K562 (cell line): ENCODE results near the gene NDUFA3. TPM values are rescaled to one million over a fixed set of nuclear protein-coding genes. Genes with fewer than 3 reads are reported as not detected.

Experiments used
- ARNT ChIP-seq, 2 experiments: fragments of 450-650 bp; IDR thresholded peaks; 2 replicates each; pipeline ENCODE4 v1.6.1; 2016; ENCODE audit warnings: mild to moderate bottlenecking in 1 of 2
- CTCF ChIP-seq, 3 experiments: IDR thresholded peaks in 2 of 3; conservative IDR thresholded peaks in 1 of 3; 2 replicates each; pipeline ENCODE4 v1.5.1; 2011 to 2012; ENCODE audit warnings: low read length in 3 of 3, mild to moderate bottlenecking in 3 of 3, control low read depth in 2 of 3, improper control_type of control experiment in 1 of 3, inconsistent platforms in 1 of 3, low read depth in 1 of 3, mixed read lengths in 1 of 3, moderate library complexity in 1 of 3; ENCODE audit not compliant: insufficient read depth in 2 of 3
- DACH1 ChIP-seq: fragments of 450-650 bp; IDR thresholded peaks from 2 replicates; pipeline ENCODE4 v1.6.1; 2018; ENCODE audit not compliant: partially characterized antibody
- FIP1L1 ChIP-seq: fragments of 200-400 bp; formaldehyde crosslinking; IDR thresholded peaks from 2 replicates; pipeline ENCODE4 v1.6.1; 2018; ENCODE audit warnings: mild to moderate bottlenecking, low read depth, low read length; ENCODE audit not compliant: poor library complexity, severe bottlenecking
- FUS ChIP-seq: fragments of 200-400 bp; formaldehyde crosslinking; optimal IDR thresholded peaks from 2 replicates; pipeline ENCODE3; 2017; ENCODE audit warnings: low read depth, low read length
- HNRNPUL1 ChIP-seq: fragments of 200-400 bp; formaldehyde crosslinking; IDR thresholded peaks from 2 replicates; pipeline ENCODE4 v1.6.1; 2017; ENCODE audit warnings: low read length
- KLF6 ChIP-seq: fragments of 250-450 bp; sonication (Bioruptor Pico); IDR thresholded peaks from 2 replicates; pipeline ENCODE4 v1.4.0; 2020; ENCODE audit warnings: mild to moderate bottlenecking, moderate library complexity, borderline replicate concordance
- POLR2A ChIP-seq: fragments of 450-650 bp; conservative IDR thresholded peaks from 2 replicates; pipeline ENCODE4 v1.6.1; 2016
- POLR2G ChIP-seq: fragments of 200-400 bp; formaldehyde crosslinking; IDR thresholded peaks from 2 replicates; pipeline ENCODE4 v1.6.1; 2017; ENCODE audit warnings: low read depth, mild to moderate bottlenecking, antibody characterized with exemption, low read length, moderate library complexity
- RBFOX2 ChIP-seq: fragments of 200-400 bp; formaldehyde crosslinking; IDR thresholded peaks from 2 replicates; pipeline ENCODE4 v1.6.1; 2017; ENCODE audit warnings: low read depth, mild to moderate bottlenecking, low read length, moderate library complexity
- RBM22 ChIP-seq: fragments of 200-400 bp; formaldehyde crosslinking; IDR thresholded peaks from 2 replicates; pipeline ENCODE4 v1.6.1; 2018; ENCODE audit warnings: low read length, low read depth; ENCODE audit not compliant: poor library complexity, severe bottlenecking
- SOX6 ChIP-seq: fragments of 450-650 bp; IDR thresholded peaks from 2 replicates; pipeline ENCODE4 v1.6.1; 2014; ENCODE audit warnings: mild to moderate bottlenecking
- SUPT5H ChIP-seq: fragments of 450-650 bp; IDR thresholded peaks from 2 replicates; pipeline ENCODE4 v1.6.1; 2016
- ZNF184 ChIP-seq: sonication (generic); formaldehyde crosslinking; IDR thresholded peaks from 2 replicates; pipeline ENCODE4 v1.5.0; 2020; ENCODE audit warnings: missing genetic modification reagents
- polyA plus RNA-seq, 8 experiments: library from polyadenylated mRNA; depleted of rRNA in 4 of 8; stranded (reverse) in 5 of 8; unstranded in 3 of 8; fragments of >200 nt; fragmentation: Nextera tagmentation in 2 of 8; fragmentation: Illumina TruSeq in 1 of 8; extraction: Ambion mirVana in 2 of 8; extraction: Trizol in 1 of 8; gene quantifications; 2 replicates each; pipeline versions ENCODE4 v1.2.1 to v1.2.3, GENCODE V29; 2011 to 2014; ENCODE audit warnings: inconsistent platforms in 1 of 8, missing spikeins in 1 of 8
- total RNA-seq, 7 experiments: library from RNA; depleted of rRNA in 6 of 7; stranded (reverse); fragments of >200 nt in 6 of 7; fragmentation: Illumina TruSeq in 2 of 7; extraction: Trizol in 2 of 7; gene quantifications; 2 replicates each; pipeline versions ENCODE4 v1.2.1 to v1.2.3, GENCODE V29; 2011 to 2021; ENCODE audit warnings: low replicate concordance in 1 of 7
- TF ChIP-seq, protein P1 (sequence below): fragments of 200-400 bp; formaldehyde crosslinking; IDR thresholded peaks from 2 replicates; pipeline ENCODE4 v1.6.1; 2017; ENCODE audit warnings: mild to moderate bottlenecking, low read depth, low read length, moderate library complexity
- TF ChIP-seq, protein P2 (sequence below): sonication (generic); formaldehyde crosslinking; IDR thresholded peaks from 2 replicates; pipeline ENCODE4 v1.8.1; 2023; ENCODE audit warnings: mild to moderate bottlenecking, missing genetic modification reagents

NDUFA3 gene
- total and polyA plus RNA-seq, 9 of the 15 experiments (the other 6 are each of a cell fraction or from before 2014, with no cell fraction given) = 39.2 to 279 (median 138) TPM

- TF ChIP-seq CTCF (IDR thresholded peaks at IDR 0.05 in 2 of 3, conservative IDR thresholded peaks at IDR 0.05 in 1 of 3; ENCODE audit: insufficient read depth in 2 of 3, low read depth in 1 of 3, low read length in 3 of 3) = 0 out of 6 replicates have a peak, but pooled peaks of 2 of the 3 experiments have one; percentile 13 to 22
- no peak for TF ChIP-seq ZNF184 (CRISPR knock-in tag)
- no peak for TF ChIP-seq ARNT (IDR thresholded peaks at IDR 0.05)
- TF ChIP-seq, protein P1, sequence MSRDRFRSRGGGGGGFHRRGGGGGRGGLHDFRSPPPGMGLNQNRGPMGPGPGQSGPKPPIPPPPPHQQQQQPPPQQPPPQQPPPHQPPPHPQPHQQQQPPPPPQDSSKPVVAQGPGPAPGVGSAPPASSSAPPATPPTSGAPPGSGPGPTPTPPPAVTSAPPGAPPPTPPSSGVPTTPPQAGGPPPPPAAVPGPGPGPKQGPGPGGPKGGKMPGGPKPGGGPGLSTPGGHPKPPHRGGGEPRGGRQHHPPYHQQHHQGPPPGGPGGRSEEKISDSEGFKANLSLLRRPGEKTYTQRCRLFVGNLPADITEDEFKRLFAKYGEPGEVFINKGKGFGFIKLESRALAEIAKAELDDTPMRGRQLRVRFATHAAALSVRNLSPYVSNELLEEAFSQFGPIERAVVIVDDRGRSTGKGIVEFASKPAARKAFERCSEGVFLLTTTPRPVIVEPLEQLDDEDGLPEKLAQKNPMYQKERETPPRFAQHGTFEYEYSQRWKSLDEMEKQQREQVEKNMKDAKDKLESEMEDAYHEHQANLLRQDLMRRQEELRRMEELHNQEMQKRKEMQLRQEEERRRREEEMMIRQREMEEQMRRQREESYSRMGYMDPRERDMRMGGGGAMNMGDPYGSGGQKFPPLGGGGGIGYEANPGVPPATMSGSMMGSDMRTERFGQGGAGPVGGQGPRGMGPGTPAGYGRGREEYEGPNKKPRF = no peak
- TF ChIP-seq POLR2A = peak; percentile 28; the same call in 1 of the 2 replicates
- no peak for TF ChIP-seq HNRNPUL1
- TF ChIP-seq SOX6 = no peak
- peak; percentile 67 for TF ChIP-seq RBM22
- peak; percentile 64 for TF ChIP-seq RBFOX2
- TF ChIP-seq DACH1 = no peak
- TF ChIP-seq, protein P2, sequence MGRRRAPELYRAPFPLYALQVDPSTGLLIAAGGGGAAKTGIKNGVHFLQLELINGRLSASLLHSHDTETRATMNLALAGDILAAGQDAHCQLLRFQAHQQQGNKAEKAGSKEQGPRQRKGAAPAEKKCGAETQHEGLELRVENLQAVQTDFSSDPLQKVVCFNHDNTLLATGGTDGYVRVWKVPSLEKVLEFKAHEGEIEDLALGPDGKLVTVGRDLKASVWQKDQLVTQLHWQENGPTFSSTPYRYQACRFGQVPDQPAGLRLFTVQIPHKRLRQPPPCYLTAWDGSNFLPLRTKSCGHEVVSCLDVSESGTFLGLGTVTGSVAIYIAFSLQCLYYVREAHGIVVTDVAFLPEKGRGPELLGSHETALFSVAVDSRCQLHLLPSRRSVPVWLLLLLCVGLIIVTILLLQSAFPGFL = no peak
- TF ChIP-seq SUPT5H = peak; percentile 0; the same call in 1 of the 2 replicates
- no peak for TF ChIP-seq FUS
- no peak for TF ChIP-seq FIP1L1
- no peak for TF ChIP-seq KLF6 (CRISPR knock-in tag)
- peak; percentile 76 for TF ChIP-seq POLR2G
Measured at GRCh38 chr19:54155694-54156093, 53.0 kb downstream of the NDUFA3 start (continued).
